Stimulated activated naive CD8-positive, alpha-beta T cell treated with anti-CD3 and anti-CD28 coated beads, Interleukin-15, Interleukin-2, amounts not matched to agents 100 U/mL and 50 U/mL, for 24 hours (primary cell): Measurements from ENCODE around the gene WFIKKN1.

Experiments used
- ATAC-seq: fragments of 150-1000 bp; cut with Tn5 transposase; one replicate; pipeline ENCODE4 v1.10.0; 2021
- DNase-seq: peaks from one replicate; pipeline ENCODE4 v3.0.0; 2021

The WFIKKN1 gene

DNA sequence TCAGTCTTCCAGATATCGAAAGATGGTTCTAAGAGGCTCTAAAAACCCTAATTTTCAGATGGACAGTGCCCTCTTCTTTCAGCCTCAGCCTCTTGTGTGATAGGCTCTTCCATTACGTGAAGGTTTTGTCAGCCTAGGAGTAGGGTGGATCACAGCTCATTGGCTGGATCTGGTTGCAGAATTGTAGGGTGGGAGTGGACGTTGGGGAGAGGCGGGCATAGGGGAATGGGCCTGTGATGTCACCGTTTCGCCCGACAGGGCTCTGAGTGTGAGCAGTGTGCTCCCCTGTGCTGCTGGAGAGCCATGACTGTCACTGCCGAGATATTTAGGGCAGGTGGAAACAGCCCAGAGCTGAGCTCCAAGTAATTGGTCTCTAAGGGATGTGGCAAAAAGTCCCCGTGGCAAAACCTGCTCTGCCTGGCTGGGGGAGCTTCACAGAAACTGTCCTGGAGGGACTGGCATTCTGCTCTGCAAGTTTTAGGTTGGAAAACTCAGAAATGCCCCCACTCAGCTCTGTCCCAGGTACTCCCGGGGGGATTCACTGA lies 6.2 kb upstream of the WFIKKN1 start:
- no peak for ATAC-seq
- DNase-seq, result no peak

GRCh38 chr16:625117-625976 lies 5.4 kb upstream of the WFIKKN1 start:
- DNase-seq (no peak), ATAC-seq (no peak)

DNA sequence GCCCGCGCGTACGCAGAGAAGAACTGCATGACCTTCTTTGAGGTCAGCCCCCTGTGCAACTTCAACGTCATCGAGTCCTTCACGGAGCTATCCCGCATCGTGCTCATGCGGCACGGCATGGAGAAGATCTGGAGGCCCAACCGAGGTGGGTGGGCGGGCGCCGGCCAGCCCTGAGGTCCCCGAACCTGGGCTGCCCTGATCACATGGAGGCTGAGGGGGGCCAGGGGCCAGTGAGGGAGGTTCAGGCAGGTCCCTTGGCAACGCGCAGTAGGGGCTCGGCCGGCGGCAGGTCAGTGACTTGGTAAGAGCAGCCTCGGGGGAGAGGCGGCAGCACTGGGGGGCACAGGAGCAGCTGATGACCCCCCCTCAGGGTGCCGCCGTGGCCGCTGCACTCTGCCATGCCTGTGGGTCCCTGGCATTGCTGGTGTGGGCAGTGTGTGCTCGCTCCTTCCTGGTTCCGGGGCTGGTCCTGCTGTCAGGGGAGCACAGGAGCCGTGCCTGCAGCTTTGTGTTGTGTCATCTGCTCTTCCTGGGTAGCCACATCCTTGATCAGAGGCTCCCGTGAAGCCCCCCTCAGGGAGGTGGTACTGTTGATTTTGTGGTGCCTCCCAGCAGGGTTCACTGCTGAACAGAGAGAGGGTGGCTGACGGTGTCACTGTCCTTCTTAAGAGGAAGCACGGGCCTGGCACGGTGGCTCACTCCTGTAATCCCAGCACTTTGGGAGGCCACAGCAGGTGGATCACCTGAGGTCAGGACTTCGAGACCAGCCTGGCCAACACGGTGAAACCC lies 4.6 kb upstream of the WFIKKN1 start:
- DNase-seq (no peak), ATAC-seq (no peak)

DNA sequence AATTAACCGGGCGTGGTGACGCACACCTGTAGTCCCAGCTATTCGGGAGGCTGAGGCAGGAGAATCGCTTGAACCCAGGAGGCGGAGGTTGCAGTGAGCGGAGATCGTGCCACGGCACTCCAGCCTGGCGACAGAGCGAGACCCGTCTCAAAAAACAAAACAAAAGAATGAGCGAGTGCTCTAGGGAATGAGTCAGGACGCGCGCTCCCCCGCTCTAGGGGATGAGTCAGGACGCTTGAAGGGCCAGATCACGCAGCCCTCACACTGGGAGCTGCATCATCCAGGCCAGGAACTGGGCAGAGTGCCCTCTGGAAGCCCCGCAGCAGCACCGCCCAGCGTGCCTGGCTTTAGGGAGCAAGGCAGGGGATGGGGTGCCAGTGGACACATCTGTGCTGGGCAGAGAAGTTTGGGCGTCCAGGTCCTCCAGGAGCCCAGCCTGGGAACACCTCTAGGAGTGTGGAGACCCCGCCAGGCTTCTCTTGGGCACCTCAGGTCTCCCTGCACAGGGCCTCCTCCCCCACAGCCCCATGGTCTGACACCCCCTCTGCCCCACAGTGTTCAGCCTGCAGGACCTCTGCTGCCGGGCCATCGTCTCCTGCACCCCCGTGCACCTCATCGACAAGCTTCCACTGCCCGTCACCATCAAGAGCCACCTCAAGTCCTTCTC lies 3.9 kb upstream of the WFIKKN1 start:
- ATAC-seq (peak; percentile 13), DNase-seq (no peak)

DNA sequence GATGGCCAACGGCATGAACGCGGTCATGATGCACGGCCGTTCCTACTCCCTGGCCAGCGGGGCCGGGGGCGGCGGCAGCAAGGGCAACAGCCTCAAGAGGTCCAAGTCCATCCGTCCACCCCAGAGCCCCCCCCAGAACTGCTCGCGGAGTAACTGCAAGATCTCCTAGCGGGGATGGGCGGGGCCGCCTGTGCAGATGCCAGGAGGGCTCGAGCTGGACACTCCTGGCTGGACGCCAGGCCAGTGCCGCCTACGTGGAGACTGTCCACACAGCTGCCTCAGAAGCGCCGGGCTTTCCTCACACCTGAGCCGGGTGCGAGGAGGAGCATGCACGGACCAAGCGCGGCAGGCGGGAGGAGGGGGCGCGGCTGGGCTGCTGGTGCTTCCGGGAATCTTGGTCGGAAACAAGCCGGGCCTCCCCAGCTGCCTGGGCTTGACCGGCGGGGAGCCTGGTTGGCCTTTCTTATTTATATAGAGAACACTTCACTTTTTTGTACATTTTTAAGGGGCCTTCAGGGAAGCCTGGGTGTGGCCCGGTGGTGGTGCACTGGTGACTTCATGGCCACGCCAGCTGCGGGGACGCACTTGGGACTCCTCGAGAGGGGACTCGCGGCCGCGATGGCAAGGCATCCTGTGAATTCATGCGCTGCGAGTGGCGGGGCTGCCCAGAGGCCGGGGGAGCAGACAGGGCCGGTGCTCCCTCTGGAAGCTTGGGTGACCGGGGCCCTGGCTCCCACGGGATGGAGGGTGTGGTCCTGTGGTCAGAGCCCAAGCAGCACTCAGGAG lies 3.1 kb upstream of the WFIKKN1 start:
- ATAC-seq, result no peak
- DNase-seq, result no peak

GRCh38 chr16:628321-629061 lies 2.3 kb upstream of the WFIKKN1 start:
- ATAC-seq (no peak), DNase-seq (no peak)

- no peak for DNase-seq
- no peak for ATAC-seq
Observed at GRCh38 chr16:629185-629832, 1.5 kb upstream of the WFIKKN1 start.

- no peak for ATAC-seq
- no peak for DNase-seq
Observed at GRCh38 chr16:629833-630248, 944 bp upstream of the WFIKKN1 start.

DNA sequence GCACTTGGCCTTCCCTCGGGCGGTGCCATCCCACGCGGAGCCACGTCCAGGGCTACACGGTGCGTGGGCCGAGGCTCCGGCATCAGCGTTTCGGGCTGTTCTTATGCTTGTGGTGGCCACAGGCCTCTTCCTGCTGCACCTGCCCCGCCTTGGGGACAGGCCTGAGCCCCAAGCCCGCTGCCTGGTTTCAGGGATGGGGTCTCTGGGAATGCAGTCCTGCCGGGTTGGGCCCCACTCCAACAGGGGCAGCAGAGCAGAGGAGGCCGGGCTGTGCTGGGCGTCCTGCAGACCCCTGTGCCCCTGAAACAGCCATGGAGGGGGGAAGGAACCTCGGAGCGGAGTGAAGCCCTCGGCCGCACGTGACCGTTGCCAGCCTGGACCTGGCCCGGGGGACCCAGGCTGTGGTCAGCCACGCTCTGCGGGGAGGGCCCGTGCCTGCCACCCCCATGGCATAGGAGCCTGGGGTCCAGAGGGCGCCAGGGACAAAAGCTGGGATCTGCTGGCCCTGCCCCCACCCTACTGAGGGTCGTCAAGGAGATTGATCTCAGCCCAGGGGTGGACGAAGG lies 453 bp upstream of the WFIKKN1 start:
- DNase-seq (no peak), ATAC-seq (no peak)

DNA sequence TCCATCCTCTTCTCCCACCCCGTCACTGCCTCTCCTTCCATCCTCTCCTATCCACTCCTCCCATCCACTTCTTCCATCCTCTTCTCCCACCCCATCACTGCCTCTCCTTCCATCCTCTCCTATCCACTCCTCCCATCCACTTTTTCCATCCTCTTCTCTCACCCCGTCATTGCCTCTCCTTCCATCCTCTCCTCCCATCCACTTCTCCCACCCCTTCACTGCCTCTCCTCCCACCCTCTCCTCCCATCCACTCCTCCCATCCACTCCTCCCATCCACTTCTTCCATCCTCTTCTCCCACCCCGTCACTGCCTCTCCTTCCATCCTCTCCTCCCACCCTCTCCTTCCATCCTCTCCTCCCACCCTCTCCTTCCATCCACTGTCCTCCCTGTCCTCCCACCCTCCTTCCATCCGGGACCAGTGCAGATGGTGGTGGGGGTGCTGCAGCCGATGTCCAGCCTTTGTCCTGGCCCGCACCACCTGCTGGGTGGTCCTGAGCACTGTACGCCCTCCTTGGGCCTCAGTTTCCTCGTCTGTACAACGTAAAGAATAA lies 1.1 kb downstream of the WFIKKN1 start:
- ATAC-seq (no peak), DNase-seq (no peak)

GRCh38 chr16:632486-633335 lies 1.9 kb downstream of the WFIKKN1 start:
- ATAC-seq (no peak), DNase-seq (no peak)

DNA sequence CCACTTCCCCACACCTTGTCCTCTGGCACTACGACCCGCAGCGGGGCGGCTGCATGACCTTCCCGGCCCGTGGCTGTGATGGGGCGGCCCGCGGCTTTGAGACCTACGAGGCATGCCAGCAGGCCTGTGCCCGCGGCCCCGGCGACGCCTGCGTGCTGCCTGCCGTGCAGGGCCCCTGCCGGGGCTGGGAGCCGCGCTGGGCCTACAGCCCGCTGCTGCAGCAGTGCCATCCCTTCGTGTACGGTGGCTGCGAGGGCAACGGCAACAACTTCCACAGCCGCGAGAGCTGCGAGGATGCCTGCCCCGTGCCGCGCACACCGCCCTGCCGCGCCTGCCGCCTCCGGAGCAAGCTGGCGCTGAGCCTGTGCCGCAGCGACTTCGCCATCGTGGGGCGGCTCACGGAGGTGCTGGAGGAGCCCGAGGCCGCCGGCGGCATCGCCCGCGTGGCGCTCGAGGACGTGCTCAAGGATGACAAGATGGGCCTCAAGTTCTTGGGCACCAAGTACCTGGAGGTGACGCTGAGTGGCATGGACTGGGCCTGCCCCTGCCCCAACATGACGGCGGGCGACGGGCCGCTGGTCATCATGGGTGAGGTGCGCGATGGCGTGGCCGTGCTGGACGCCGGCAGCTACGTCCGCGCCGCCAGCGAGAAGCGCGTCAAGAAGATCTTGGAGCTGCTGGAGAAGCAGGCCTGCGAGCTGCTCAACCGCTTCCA lies 2.7 kb downstream of the WFIKKN1 start:
- ATAC-seq (no peak), DNase-seq (no peak)

GRCh38 chr16:634051-634670 lies 3.4 kb downstream of the WFIKKN1 start:
- ATAC-seq, result no peak
- no peak for DNase-seq

GRCh38 chr16:634996-635395 lies 4.2 kb downstream of the WFIKKN1 start:
- DNase-seq (no peak), ATAC-seq (no peak)

DNA sequence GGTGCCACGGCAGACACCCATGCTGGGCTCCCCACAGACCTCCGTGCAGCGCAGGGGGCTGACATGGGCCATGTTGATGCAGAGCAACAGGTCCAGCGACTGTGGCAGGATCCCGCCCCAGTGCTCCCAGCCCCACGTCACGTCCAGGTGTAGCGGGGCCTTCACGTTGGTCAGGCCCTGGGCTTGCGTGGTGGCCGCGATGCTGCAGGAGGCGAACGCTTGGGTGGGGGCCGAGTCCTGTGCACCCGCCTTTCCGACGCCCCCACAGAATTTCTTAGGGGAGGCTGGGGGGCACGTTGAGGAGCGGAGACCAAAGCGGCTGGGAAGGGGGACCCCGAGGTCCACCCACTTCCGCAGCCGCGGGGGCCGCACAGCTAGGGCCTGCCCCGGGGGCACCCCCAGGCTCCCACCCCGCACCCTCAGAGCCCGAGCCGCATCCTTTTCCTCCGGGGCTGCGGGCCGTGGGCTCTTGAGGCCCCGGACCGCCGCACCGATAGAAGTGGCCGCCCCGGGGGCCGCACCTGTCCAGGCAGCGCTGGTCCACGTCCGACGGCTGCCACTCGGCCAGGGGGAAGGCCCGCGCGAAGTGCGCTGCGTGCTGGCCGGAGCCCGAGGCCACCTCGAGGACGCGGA lies 4.9 kb downstream of the WFIKKN1 start:
- ATAC-seq (no peak), DNase-seq (no peak)

DNA sequence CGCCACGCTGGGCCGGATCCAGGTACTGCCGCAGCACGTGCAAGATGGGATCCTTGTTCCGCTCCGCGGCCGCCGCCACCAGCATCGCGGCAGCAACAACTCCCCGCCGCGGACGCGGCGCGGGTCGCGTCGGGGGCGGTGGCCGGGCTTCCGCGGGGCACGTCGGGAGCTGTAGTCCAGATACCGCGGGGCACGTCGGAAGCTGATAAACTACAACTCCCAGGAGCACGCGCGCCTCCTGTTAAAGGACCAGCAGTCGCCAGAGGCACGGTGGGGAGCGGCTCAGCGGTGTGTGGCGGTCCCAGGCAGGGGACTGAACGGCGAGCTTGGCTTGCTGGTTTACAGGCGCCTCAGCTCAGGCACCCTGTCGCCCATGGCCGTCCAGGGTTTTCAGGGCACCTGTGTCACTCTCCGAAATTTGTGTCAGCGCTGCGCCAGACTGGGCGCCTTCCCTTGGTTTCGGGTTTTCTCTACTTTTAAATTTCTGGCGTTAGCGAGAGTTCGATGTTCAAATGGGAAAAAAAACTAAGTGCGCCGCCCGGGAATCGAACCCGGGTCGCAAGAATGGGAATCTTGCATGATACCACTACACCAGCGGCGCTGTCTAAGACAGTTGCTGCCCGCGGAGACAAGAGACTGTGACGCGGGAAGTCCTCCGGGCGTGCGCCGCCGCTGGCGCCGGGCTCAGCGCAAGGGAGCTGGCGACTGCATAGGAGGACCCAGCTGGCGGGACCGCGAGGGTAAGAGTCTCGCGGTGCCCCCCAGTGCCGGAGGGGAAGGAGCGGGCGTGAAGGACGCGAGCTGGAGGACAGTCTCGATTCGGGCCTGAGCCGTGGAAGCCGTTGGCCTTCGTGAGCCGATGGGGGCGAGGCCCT lies 5.7 kb downstream of the WFIKKN1 start, which contains the start of gene METTL26:
TSS of gene METTL26 (minus strand) at position 100 of the 875 bp plus-strand sequence. CDS start at position 85, 15 bp downstream.
- DNase-seq (peak; percentile 93), ATAC-seq (peak; percentile 89)
